SH-SY5Y (cell line): ENCODE measurements around the gene CDK19.

Experiments used
- GATA2 ChIP-seq: IDR thresholded peaks from 2 replicates; pipeline ENCODE4 v1.6.1; 2011; ENCODE audit warnings: mild to moderate bottlenecking, low read depth, low read length
- GATA3 ChIP-seq: IDR thresholded peaks from 2 replicates; pipeline ENCODE4 v1.6.1; 2011; ENCODE audit warnings: low read depth, mild to moderate bottlenecking, low read length, moderate library complexity

CDK19 gene

DNA sequence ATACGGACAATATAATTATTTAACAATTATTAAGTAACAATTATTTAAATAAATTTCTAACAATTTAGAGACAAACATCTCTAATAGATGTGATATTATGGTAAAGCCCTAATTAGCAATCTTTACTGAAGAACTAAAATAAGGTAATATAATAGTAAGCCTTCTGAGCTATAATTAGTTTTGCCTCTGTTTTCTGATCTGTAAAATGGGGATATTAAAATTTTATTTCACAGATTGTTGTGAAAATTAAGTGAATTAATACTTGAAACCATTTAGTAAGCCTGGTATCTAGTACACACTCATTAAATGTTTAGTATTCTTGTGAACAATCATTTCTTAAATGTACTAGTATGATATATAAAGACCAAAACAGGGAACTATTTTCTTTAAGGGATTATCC, 70.3 kb downstream of the CDK19 start:
- no peak for TF ChIP-seq GATA3
- TF ChIP-seq GATA2: no peak

GRCh38 chr6:110741517-110741916, 73.8 kb downstream of the CDK19 start:
- no peak for TF ChIP-seq GATA2
- TF ChIP-seq GATA3: no peak

DNA sequence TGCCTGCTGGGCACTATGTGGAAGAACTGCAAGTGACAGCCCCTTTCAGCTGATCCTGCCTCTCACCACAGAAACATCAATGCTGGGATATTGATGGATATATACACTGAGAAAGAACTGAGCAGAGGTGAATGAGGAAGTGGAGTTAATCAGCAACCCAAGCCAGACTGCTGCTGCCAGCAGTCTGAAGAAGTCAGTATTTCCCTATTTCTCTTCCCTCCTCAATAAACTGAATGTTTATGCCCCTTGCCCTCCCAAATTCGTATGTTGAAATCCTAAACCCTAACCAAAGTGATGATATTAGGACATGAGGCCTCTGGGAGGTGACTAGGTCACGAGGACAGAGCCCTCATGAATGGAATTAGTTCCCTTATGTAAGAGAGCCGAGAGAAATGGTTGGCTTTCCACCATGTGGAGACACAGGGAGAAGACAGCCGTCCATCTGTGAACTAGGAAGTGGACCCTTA, 76.3 kb downstream of the CDK19 start:
- TF ChIP-seq GATA2: no peak

DNA sequence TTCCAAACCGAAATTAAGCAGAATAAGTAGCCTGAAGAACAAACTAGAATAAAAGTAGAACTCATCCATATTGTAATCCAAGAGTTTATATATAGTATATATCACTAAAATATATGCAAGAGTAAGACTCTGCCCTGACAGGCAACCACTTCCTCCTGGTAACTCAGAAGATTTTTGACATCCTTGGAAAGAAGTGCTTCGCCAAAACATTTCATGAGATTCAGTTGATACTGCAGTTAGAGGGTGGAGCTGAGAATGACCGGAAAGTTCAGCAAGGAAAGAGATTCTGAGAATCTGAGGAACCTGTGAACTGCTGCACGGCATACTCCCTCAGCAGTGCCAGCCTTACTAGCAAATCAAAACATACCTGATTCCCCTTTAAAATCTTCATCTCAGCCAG, 79.6 kb downstream of the CDK19 start:
- TF ChIP-seq GATA3 (no peak), GATA2 (no peak)

- TF ChIP-seq GATA3 (no peak), GATA2 (no peak)
These were observed 83.4 kb downstream of the CDK19 start for GRCh38 chr6:110731898-110732297.

DNA sequence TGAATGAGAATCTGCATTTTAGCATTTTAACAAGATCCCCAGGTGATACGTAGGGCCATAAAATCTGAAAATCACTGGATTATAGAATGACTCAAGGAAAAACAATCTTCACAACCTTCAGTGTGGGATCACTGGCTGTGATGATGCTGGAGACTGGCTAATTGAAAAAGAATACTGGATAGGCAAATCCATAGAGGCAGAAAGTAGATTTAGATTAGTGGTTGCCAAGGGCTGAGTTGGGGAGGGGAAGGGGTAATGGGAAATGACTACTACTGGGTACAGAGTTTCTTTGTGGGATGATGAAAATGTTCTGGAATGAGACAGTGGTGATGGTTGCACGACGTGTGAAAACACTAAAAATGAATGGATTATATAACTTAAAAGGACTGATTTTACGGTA, 84.1 kb downstream of the CDK19 start:
- TF ChIP-seq GATA2 (no peak), GATA3 (no peak)

GRCh38 chr6:110728501-110728900, 86.8 kb downstream of the CDK19 start:
- no peak for TF ChIP-seq GATA2

DNA sequence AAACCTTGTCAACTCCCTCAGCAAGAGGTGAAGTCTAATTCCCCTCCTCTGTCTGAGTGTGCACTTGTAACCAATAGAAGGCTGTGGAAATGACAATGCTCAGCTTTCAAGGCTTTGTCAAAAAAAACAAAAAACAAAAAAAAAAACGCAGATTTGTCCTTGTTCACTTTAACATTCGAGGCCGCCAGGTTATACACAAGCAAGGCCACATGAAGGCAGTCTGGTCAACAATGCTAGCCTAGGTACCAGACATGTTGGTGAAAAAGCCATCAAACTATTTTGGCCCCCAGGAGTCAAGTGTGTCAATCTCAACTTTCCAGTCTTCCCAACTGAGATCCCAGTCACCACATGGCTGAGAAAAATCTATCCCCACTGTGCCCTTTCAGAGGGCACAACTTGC, 92.3 kb downstream of the CDK19 start:
- TF ChIP-seq GATA3 (no peak), GATA2 (no peak)

GRCh38 chr6:110720066-110720465, 95.2 kb downstream of the CDK19 start:
- TF ChIP-seq GATA2: no peak
- TF ChIP-seq GATA3: no peak

DNA sequence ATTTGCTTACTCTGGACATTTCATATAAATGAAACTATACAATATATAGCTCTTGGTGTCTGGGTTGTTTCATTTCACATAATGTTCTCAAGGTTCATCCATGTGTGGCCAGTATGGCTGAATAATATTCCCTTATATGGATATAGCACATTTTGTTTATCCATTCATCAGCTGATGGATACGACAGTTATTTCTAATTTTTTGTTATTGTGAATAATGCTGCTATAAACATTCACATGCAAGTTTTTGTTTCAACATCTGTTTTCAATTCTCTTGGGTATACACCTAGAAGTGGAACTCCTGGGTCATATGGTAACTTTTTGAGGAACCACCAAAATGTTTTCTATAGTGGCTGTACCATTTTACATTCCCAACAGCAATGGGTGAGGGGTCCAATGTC, 101.1 kb downstream of the CDK19 start:
- no peak for TF ChIP-seq GATA2
- TF ChIP-seq GATA3: no peak

GRCh38 chr6:110712238-110712637, 103.0 kb downstream of the CDK19 start:
- TF ChIP-seq GATA2: no peak
- no peak for TF ChIP-seq GATA3

- TF ChIP-seq GATA2 (no peak), GATA3 (no peak)
These were observed 105.2 kb downstream of the CDK19 start for GRCh38 chr6:110710115-110710514.

GRCh38 chr6:110708295-110708950, 106.8 kb downstream of the CDK19 start:
- TF ChIP-seq GATA3 (no peak), GATA2 (no peak)

DNA sequence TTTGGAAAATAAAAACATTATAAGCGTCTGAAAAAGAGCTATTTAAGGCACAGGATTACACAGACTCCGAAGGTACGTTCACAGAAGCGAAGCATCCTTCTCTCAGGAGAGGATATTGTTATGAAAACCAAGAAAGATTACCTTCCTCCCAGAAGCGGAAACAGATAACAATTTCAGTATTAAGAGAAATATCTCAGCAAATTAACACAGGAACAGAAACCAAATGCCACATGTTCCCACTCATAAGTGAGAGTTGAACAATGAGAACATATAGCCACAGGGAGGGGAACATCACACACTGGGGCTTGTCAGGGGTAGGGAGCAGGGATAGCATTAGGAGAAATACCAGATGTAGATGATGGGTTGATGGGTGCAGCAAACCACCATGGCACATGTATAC, 109.7 kb downstream of the CDK19 start:
- TF ChIP-seq GATA3 (no peak), GATA2 (no peak)

DNA sequence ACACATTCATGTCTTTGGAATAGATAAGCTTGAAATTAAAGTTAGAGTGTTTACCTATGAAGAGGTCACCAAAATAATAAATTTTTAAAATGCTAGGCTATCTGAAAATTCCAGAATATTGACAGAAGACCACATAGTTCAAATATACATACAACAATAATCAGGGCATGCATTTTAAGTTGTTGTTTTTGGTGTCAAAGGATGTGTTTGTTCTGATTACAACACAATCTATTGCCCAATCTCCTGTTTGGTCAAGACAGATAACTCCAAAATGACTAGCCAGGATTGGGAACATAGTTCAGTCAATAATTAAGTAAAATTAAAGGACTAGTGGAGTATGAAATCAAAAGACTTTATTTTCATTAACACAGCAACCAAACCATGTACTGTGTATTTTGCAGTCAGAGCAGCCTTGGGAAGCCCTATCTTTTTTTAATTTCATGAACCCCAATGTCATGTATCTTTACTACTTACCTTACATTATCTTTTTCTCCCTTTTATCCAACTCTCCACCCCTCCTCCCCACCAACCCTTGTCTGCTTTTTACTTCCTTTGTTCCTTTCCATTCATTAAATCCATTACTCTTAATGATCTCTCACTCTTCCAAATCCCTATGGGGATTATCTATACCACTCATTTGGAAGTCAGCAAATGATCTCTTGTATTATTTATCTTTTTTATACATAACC, 111.2 kb downstream of the CDK19 start:
- TF ChIP-seq GATA2: no peak
- TF ChIP-seq GATA3: no peak
